Measurements from ENCODE around the gene FAM78A.

The FAM78A gene

GRCh38 chr9:131276094-131276888 is at the start of gene FAM78A:
FAM78A (minus strand) TSS chr9:131276510; CDS start chr9:131276179, 331 bp downstream.
- peak; percentile 24 to 56 for DNase-seq

GRCh38 chr9:131324736-131325679 is 48.7 kb upstream of the FAM78A start:
- no peak for DNase-seq

GRCh38 chr9:131323629-131324028 is 47.3 kb upstream of the FAM78A start:
- DNase-seq: no peak

DNA sequence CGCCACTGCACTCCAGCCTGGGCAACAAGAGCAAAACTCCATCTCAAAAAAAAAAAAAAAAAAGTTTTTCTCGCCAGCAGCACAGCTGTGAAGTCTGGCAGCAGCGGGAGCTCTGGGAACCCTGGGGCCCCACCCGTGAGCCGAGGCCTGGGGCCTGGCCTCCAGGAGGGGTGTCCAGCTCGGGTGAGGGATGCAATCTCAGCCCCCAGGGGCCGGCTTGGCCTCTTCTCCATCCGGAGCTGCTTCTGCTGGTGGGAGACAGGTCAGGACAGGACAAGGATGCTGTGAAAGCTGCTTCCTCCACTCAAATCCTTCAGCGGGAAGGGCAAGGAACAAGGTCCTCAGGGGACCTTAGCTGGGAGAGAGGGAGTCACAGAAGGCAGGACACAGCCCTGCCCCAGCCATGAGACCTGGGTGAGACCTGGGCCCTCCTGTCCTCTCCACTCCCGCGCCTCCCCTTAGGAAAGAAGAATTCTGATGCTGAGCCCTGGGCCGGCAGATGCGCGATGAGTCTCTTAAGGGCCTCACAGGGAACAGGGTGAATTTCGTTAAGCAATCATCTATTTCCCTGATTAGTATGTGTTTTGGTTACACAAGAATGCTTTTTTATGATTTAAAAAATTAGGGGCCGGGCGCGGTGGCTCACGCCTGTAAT is 43.8 kb upstream of the FAM78A start:
- DNase-seq: no peak

DNA sequence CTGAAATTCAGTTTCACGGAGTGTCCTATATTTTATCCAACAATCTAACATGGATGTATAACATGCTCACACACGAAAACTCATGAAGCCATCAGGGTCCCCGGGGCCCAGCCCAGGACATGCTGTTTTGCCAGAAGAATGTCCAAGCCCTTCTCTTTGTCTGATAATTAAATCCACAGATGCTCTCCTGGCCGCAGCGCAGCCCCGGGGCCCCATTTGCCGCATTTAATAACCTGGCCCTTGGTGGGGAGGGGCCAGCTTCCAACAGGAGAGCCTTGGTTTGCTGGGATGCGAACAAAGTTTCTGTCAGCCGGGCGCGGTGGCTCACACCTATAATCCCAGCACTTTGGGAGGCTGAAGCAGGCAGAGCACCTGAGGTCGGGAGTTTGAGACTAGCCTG is 43.2 kb upstream of the FAM78A start:
- no peak for DNase-seq

DNA sequence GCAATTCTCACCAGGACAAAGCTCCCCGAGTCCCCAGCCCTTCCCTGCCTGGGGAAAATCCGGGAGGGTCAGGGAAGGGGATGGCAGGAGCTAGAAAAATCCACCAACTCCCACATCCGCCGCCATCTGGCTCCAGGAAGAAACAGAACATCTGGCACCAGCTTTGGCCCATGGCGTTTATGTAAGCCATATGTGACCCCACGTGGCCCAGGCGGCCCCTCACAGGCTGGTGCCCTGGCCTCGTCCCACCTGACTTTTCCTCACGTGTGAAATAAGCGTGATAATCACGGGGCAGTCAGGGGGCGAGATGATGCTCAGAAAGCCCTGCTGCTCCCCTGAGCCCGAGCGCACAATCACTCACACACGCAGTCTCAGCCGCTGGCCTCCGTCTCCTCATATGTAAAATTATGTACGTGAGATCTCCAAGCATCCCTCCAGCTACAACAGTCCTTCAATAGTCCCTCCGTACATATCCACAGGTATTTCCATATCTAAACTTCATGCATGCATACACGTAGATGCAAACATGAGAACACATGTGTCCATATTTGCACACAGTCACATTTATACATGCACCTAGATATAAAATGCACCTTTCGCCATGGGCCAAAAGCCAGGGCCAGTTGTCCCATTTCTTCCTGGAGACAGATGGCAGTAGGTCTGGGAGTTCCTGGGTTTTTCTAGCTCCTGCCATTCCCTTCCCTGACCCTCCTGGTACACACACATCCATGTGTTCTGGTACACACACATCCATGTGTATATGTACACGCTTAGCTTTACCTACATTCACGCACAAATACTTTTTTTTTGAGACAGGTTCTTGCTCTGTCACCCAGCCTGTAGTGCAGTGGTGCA is 42.1 kb upstream of the FAM78A start:
- DNase-seq: no peak

DNA sequence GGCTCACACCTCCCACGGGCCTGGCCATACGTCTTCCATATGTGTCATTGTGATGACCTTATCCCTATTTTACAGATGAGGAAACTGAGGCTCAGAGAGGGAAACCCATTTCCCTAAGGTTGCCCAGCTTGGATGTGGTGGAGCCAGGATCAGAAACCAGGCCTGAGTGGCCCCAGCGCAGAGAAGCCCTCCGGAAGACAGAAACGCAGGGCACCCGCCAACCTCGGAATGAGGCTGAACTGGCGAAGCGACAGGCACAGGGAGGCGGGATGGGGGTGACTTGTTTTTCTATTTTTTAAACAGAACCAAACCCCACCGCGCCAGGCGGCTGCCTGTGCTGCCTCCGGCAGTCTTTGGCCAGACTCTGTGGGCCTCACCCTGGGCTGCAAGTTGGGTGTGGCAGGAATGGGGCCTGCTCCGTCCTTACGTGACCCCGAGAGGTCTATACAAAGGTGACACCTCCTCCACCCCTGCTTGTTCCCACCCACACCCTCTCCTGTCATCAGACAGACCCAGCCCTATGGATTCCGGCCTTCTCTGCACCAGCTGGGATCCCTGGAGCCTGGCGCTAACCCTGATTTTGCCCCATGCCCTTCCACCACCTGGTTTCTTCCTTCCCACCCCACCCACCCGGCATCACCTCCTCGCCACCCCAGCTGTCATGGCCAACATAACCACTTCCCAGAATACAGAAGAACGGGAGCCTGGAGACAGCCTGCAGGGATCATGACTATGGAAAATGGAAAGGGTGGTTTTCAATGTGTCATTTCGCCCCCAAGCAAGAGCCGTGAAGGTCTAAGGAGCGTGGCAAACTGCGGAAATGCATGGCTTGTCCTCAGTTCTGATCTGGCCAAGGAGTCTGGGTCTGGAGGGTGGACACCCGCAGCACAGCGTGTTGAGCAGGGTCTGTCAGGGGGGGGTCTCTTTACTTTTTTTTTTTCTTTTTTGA is 36.8 kb upstream of the FAM78A start:
- no peak for DNase-seq

DNA sequence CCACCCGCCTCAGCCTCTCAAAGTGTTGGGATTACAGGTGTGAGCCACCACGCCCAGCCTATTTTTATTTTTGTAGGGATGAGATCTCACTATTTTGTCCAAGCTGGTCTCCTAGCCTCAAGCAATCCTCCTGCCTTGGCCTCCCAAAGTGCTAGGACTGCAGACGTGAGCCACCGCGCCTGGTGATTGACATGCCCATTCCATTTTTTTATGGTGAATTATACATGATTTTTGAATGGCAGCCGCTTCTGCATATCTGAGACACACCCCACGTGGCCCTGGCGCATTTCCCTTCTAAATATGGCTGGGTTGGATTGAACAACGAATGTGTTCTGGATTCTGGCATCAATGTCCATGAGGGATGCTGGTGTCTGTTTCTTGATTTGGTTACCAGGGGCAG is 35.9 kb upstream of the FAM78A start:
- no peak for DNase-seq

- no peak for DNase-seq
These were observed 34.7 kb upstream of the FAM78A start for GRCh38 chr9:131310833-131311554.

DNA sequence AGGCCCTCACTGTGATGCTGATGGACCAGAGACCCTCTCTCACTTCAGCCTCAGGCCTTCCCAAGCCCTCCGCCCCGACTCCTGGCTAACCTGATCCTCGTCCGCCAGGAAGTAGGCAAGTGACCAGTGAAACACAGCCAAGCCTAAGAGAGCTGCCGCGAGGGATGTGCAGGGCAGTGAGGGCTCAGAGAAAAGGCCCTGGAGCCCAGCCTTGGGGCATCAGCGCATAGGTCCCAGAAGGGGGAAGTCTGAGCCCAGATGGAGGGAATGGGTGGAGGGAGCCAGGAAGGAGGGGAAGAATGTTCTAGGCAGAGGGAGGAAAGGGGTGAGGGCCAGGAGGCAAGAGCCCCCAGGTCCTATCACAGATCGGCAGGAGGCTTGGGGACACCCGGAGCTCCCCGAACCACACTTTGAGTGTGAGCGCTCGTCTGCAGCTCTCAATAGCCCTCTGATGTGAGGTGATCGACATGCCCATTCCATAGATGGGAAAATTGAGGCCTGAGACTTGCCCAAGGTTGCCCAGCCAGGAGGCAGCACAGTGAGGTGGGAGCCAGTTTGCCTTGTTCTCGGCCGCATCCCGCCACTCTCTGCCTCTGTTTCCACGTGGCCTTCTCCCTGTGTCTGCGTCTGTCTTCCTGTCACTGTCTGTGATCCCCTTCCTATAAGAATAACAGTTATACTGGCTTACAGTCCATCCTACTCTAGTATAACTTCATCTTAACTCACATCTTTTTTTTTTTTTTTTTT is 33.4 kb upstream of the FAM78A start:
- no peak for DNase-seq

DNA sequence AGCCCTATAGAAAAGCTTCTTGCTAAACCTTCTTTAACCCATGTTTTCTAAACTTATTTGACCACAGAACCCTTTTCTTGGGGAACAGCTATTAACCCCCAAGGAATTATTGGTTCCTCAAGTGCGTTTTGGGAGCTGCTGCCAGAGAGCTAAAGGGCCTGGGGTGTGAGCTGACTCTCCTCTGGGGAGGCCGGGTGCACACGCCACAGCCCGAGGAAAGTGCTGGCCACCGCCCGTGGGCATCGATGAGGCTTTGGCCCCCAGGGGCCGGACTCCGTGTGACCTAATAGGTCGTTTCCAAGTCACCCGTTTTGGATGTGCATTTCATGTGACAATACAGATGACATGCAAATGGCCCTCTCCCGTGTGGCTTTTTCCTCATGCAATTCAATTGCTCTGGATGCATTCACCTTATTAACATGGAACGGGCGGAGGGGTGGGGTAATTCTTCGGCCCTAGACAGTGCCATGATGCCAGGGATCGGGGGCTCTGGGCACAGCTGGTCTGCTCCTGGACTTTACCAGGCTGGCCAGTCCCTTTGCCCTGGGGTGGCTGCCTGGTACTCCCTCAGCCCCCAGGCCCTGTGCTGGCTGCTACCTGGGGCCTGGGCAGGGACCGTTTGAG is 32.7 kb upstream of the FAM78A start:
- no peak for DNase-seq

DNA sequence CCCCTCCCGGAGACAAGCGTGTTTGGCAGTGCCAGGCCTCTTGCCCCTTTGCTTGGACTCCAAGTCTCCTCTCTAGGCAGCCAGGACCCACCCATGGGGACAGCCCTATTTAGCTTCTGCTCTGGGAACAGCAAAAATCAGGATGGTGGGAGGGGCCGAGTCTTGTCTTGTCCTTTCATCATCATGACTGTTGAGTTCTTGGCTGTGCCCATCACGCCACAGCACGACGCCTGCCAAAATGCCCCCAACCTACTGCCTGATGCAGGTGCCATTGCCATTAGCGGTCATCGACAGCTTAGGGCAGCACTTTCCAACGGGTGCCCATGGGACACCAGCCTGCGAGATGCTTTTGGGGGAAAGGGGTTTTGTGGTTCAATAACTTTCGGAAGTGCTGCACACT is 32.1 kb upstream of the FAM78A start:
- no peak for DNase-seq

- no peak for DNase-seq
These were observed 31.7 kb upstream of the FAM78A start for GRCh38 chr9:131307974-131308373.

DNA sequence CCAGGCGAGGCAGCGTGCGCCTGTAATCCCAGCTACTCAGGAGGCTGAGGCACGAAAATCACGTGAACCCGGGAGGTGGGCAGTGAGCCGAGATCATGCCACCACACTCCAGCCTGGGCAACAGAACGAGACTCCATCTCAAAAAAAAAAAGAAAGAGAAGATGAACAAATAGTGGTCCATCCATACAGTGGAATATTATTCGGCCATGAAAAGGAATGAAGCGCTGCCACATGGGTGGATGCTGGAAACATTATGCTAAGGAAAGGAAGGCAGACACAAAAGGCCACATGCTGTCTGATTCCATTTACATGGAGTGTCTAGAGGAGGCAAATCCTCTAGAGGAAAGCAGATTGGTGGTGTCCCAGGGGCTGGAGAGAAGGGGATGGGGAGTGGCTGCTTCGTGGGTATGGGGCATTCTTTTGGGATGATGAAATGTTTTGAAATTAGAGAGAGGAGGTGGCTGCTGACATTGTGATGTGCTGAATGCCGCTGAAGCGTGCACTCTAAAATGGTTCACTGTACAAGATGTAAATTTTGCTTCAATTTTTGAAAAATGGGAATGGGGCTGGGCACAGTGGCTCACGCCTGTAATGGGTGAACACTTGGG is 30.2 kb upstream of the FAM78A start:
- no peak for DNase-seq

DNA sequence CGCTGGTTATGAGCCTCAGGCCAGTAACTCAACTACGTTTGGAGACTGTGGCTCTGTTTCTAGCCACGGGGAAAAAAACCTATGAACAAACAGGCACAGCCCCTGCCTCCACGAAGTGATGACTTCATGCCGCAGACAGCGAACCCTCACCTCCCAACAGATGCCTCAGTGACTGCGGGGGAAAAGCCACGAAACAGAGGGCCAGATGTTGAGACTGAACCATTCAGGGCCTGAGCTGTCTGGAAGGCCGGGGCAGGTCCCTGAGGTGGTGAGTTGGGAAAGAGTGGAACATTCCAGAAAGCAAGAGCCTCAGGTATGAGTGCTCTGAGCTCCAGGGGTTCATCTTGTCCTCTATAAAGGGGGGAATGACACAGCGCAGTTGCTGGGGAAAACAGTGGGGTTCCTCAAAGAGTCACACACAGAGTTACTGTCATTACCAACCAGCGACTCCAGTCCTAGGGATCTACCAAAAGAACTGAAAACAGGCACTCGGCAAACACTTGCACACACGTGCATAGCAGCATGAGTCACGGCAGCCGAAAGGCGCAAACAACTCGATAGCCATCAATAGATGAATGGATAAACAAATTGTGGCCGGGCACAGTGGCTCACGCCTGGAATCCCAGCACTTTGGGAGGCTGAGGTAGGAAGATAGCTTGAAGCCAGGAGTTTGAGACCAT is 28.5 kb upstream of the FAM78A start:
- DNase-seq: no peak

DNA sequence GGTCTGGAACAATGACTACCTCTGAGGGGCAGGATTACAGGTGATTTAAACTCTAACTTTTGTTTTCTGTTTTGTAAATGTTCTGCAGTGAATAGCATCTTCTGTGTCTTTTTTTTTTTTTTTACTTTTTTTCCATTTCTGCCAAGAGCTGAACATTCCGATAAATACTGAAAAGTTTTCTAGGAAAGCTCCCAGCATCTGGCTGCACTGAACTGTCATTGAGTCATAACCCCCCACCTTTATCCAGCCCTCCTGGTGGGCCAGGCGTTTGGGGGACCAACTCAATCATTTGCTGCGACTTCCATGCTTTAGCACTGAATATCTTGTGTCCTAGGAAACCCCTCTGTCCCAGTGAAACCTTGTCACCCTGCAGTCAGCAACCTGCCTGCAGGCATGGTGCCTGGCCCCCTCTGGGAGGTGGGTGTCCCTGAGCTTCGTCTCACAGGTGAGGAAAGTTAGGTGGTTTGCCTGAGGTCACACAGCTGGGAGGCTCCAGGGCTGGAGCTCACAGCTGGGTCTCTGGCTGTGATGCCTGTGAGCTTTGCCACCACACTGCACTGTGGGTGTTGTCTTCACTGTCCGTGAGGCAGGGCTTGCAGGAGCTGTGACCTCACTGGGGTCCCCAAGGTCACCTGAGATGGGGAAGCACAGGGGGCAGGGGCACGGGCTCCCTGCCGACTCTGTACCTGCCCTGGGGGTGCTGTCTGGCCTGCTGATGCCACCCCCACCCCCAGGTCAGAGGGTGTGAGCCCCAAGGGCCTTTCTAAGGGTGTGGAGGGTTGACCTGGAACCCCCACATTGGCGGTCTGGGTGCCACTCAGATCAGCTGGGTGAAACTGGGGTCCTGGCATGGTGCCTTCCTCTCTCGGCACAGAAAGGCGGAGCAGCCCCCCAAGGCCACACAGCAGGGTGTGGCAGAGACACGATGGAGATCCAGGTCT is 27.3 kb upstream of the FAM78A start:
- no peak for DNase-seq
